Right lung (tissue), 10 donors: ENCODE data around the gene PTGS2. TPM values are rescaled to one million over a fixed set of nuclear protein-coding genes. Genes with fewer than 3 reads are reported as not detected.

Experiments
- DNase-seq, 2 donors: peaks; one replicate each; pipeline ENCODE4 v3.0.0-alpha.2; 2013
- long read RNA-seq, 8 donors: transcript quantifications; one replicate each; lab custom pipeline, GENCODE V29; 2026
- polyA plus RNA-seq, 5 donors: library from polyadenylated mRNA; unstranded; fragments of 120-200 nt; gene quantifications; one replicate each; pipeline versions ENCODE4 v1.2.1 to v1.2.3, GENCODE V29; 2013; ENCODE audit warnings: inconsistent platforms in 1 of 5, low replicate concordance in 1 of 5; ENCODE audit not compliant: insufficient read length in 5 of 5, insufficient read depth in 1 of 5

PTGS2 gene
- 1 to 10 TPM; 2.9 to 6.1 (median 3.9) TPM for polyA plus RNA-seq
- long read RNA-seq, donor 1 = 0 reads
- long read RNA-seq, donor 2 = 0 reads
- long read RNA-seq, donor 3 = 0 reads
- long read RNA-seq, donor 4 = 0 reads
- long read RNA-seq, donor 5 = 0 reads
- long read RNA-seq, donor 6 = 0 reads
- long read RNA-seq, donor 7 = 0 reads
- long read RNA-seq, donor 8 = 0 reads

GRCh38 chr1:186680245-186681061 lies at the start of gene PTGS2:
TSS of gene PTGS2 (minus strand) at chr1:186680423. CDS start at chr1:186680290, 133 bp downstream.
- DNase-seq = peak; percentile 83 to 87

DNA sequence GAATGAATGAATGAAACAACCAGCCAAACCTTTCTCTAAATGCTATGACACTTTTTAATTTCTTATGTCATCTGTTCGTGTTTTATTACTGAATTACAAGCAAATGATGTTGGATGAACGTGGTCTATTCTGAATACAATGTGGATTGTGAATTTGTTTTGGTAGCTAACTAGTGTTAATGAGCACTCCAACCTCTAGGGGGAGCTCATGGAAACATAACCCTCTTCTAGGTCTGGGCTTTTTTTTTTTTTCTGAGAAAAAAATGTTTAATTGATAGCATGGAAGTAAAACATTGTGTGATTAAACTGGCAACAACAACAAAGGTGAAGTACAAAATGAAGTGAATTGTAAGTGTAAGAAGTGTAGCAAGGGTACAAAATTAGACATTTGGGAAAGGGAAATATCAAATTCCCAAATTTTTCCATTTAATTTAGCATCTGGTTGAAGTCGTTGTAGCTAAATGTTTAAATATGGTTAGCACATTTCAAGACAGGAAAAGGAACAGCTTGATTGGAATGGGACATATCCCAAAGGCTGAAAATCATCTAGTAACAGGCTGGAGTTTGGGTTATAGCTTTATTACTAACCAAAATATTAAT lies 42.6 kb upstream of the PTGS2 start:
- no peak for DNase-seq

- DNase-seq = no peak
Measured at GRCh38 chr1:186717286-186717685, 37.1 kb upstream of the PTGS2 start.

- DNase-seq = no peak
Measured at GRCh38 chr1:186715887-186716809, 35.9 kb upstream of the PTGS2 start.

GRCh38 chr1:186710696-186711095 lies 30.5 kb upstream of the PTGS2 start:
- DNase-seq = no peak

- no peak for DNase-seq
Measured at GRCh38 chr1:186708694-186709097, 28.5 kb upstream of the PTGS2 start.

GRCh38 chr1:186703209-186703766 lies 23.1 kb upstream of the PTGS2 start:
- DNase-seq = no peak

DNA sequence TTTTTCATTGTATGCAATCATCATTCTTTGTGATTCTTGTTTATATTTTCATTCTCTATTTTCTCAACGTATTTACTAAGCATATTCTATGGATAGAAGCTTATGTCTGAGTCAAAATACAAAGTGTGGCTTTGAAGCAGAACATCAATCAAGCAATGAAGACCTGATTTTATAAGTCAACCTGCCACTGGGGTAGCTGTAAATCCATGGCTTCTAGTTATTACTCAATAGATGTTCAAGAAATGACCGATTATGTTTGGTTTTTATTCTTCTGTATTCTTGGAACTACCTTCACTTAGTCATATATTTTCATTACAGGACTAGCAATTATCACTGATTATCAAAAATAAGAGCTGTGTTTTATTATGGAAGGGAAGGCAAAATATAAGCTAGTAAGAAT lies 20.5 kb upstream of the PTGS2 start:
- DNase-seq = no peak

- DNase-seq = no peak
Measured at GRCh38 chr1:186699519-186699918, 19.3 kb upstream of the PTGS2 start.

GRCh38 chr1:186689907-186690306 lies 9.7 kb upstream of the PTGS2 start:
- DNase-seq = no peak

- no peak for DNase-seq
Measured at GRCh38 chr1:186689376-186689775, 9.2 kb upstream of the PTGS2 start.

GRCh38 chr1:186683652-186684410 lies 3.6 kb upstream of the PTGS2 start:
- no peak for DNase-seq

DNA sequence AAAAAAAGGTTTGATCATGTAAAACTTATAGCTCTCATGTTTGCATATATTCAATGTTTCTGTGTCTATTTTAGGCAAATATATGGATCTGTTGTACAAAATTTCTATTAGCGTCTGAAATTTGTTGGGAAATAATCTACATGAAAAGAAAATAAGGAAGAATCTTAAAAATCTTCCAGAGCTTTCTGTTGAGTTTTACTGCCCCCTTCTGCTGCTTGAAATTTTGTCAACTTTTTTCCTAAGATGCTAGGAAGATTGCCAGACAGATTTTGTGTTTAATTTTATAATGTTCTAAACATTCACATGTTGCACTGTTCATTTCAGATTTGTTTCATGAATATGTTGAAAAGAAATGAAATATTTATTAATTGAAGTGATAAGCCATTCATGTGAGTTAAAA lies 2.5 kb upstream of the PTGS2 start:
- peak; percentile 16 to 18 for DNase-seq

DNA sequence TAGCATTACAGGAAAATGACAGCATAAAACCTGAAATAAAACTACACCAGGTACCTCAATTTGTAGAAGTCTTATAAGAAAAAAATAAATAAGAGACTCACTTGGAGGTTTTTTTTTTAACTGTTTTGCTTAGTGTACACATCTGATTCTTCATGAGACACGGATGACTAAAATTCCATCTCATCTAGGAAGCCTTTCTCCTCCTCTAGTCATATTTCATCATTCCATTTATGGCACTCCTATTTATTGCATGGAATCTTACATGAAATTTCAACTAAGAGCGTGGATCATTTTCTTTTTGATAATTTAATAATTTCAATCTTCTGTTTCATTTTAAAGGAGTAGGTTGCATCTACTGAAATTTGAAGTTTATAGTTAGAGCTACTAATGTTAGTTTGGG lies 1.6 kb upstream of the PTGS2 start:
- no peak for DNase-seq

DNA sequence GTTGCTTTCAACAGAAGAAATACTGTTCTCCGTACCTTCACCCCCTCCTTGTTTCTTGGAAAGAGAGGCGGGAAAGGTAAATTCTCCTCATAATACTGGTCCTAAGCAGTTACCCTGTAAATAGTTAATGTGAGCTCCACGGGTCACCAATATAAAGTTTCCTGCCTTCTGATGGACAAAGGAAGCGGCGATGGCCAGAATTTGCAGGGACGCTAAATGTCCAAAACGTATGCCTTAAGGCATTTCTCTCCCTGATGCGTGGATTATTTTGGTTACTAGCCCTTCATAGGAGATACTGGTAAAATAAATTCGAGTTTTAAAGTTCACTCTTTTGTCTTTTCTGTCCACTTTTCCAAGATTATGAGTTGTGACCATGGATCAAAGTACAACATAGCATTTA lies 898 bp upstream of the PTGS2 start:
- DNase-seq = peak; percentile 4 to 23

GRCh38 chr1:186679924-186680244 lies 339 bp downstream of the PTGS2 start:
- no peak for DNase-seq

GRCh38 chr1:186678155-186678554 lies 2.1 kb downstream of the PTGS2 start:
- no peak for DNase-seq

GRCh38 chr1:186672596-186672995 lies 7.6 kb downstream of the PTGS2 start:
- no peak for DNase-seq

GRCh38 chr1:186672131-186672530 lies 8.1 kb downstream of the PTGS2 start:
- DNase-seq = no peak

- no peak for DNase-seq
Measured at GRCh38 chr1:186671136-186671825, 8.9 kb downstream of the PTGS2 start.
